AG20443 (cell line): Measurements from ENCODE around the gene AGBL5.
A peak's percentile ranks its signal among the peaks of the same experiment; 100 is the strongest.
"Not testable (repeated sequence)": the region's sequence is repeated elsewhere in the genome, so short reads cannot be mapped to it uniquely, and the experiment has no call there.

Source experiments
- DNase-seq: peaks from one replicate; pipeline ENCODE4 v3.0.0; 2012; ENCODE audit warnings: low spot score, mixed read lengths

Gene AGBL5

GRCh38 chr2:27118525-27119329, 67.3 kb downstream of the AGBL5 start, which contains the start of gene CGREF1:
CGREF1 (minus strand) TSS chr2:27119128; CDS start chr2:27104366, 14,762 bp downstream.
- DNase-seq: peak; percentile 74

- DNase-seq: not testable (repeated sequence)
Measured at GRCh38 chr2:27119330-27119670, 67.8 kb downstream of the AGBL5 start.
